GM18907 (cell line): ENCODE data around the gene NDUFA8.

Experiments
- ATAC-seq: cut with Tn5 transposase; IDR thresholded peaks from one replicate; pipeline ENCODE4 v1.9.1; 2021; ENCODE audit warnings: mild to moderate bottlenecking, moderate library complexity; ENCODE audit not compliant: unreplicated experiment

NDUFA8 gene

GRCh38 chr9:122107291-122107805 is 52.2 kb downstream of the NDUFA8 start:
- ATAC-seq, result no peak

GRCh38 chr9:122106576-122106975 is 53.0 kb downstream of the NDUFA8 start:
- no peak for ATAC-seq

- no peak for ATAC-seq
Observed at GRCh38 chr9:122103985-122104384, 55.6 kb downstream of the NDUFA8 start.

- no peak for ATAC-seq
Observed at GRCh38 chr9:122102156-122102555, 57.4 kb downstream of the NDUFA8 start.

GRCh38 chr9:122100756-122101155 is 58.8 kb downstream of the NDUFA8 start:
- no peak for ATAC-seq

- no peak for ATAC-seq
Observed at GRCh38 chr9:122099271-122099869, 60.2 kb downstream of the NDUFA8 start.

GRCh38 chr9:122097679-122098315 is 61.8 kb downstream of the NDUFA8 start:
- no peak for ATAC-seq

- no peak for ATAC-seq
Observed at GRCh38 chr9:122096620-122097415, 62.8 kb downstream of the NDUFA8 start.

GRCh38 chr9:122095010-122095767 is 64.4 kb downstream of the NDUFA8 start:
- ATAC-seq, result no peak
